ENCODE results near the gene ADAD1. TPM values are rescaled to one million over a fixed set of nuclear protein-coding genes. Genes with fewer than 3 reads are reported as not detected.

ADAD1 gene
- polyA plus RNA-seq (2012; ENCODE audit: insufficient read depth, insufficient read length, low read depth) = not detected

DNA sequence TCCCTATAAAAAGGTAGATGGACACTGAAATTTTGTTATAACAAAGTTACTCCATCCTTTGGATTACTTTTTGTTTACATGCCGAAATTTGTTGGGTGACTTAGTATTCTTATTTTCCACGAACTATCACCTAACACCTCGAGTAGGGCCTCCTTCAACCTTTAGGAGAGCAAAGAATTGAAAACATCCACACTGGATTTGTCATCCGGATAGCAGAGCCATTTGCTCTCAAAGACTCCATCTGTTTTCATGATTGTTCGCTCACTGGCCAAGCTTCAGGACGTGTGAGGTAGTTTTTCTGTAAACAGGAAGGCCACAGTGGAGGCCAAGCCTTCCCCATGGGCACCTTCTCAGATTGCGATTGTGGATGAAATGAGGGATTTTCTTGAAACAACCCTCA is at the start of gene ADAD1:
ADAD1 (plus strand) TSS at position 301 of the 400 bp plus-strand sequence. CDS start 1,059 bp downstream, outside the sequence.
- no peak for TF ChIP-seq CTCF (IDR thresholded peaks at IDR 0.05; ENCODE audit: low read depth, low read length)
- no peak within 1 kb of the TSS for H3K4me3 ChIP-seq (ENCODE audit: low read depth, low read length)
- H3K9me3 ChIP-seq = no peaks in the 10 kb centered on the region
- no peaks in the 10 kb centered on the region for H3K36me3 ChIP-seq
- no peaks in the 10 kb centered on the region for H3K27me3 ChIP-seq
- no peaks in the 10 kb centered on the region for H3K4me1 ChIP-seq
- DNase-seq = no peak

- TF ChIP-seq CTCF (IDR thresholded peaks at IDR 0.05; ENCODE audit: low read depth, low read length) = no peak
- no peak overlapping the region for H3K4me3 ChIP-seq (ENCODE audit: low read depth, low read length)
- H3K27me3 ChIP-seq = no peaks in the 10 kb centered on the region
- H3K4me1 ChIP-seq = no peaks in the 10 kb centered on the region
- no peaks in the 10 kb centered on the region for H3K36me3 ChIP-seq
- DNase-seq = no peak
- H3K9me3 ChIP-seq = no peaks in the 10 kb centered on the region
Measured at GRCh38 chr4:122329876-122330565, 48.8 kb upstream of the ADAD1 start.

GRCh38 chr4:122331195-122331594 is 47.6 kb upstream of the ADAD1 start:
- no peaks in the 10 kb centered on the region for H3K9me3 ChIP-seq
- H3K36me3 ChIP-seq = no peaks in the 10 kb centered on the region
- H3K27me3 ChIP-seq = no peaks in the 10 kb centered on the region
- TF ChIP-seq CTCF (IDR thresholded peaks at IDR 0.05; ENCODE audit: low read depth, low read length) = no peak
- no peak overlapping the region for H3K4me3 ChIP-seq (ENCODE audit: low read depth, low read length)
- DNase-seq = no peak
- H3K4me1 ChIP-seq = no peaks in the 10 kb centered on the region

GRCh38 chr4:122334828-122335227 is 44.0 kb upstream of the ADAD1 start:
- no peak for TF ChIP-seq CTCF (IDR thresholded peaks at IDR 0.05; ENCODE audit: low read depth, low read length)
- DNase-seq = no peak
- H3K4me3 ChIP-seq (ENCODE audit: low read depth, low read length) = no peak overlapping the region
- H3K9me3 ChIP-seq = no peaks in the 10 kb centered on the region
- H3K4me1 ChIP-seq = no peaks in the 10 kb centered on the region
- no peaks in the 10 kb centered on the region for H3K27me3 ChIP-seq
- H3K36me3 ChIP-seq = no peaks in the 10 kb centered on the region

DNA sequence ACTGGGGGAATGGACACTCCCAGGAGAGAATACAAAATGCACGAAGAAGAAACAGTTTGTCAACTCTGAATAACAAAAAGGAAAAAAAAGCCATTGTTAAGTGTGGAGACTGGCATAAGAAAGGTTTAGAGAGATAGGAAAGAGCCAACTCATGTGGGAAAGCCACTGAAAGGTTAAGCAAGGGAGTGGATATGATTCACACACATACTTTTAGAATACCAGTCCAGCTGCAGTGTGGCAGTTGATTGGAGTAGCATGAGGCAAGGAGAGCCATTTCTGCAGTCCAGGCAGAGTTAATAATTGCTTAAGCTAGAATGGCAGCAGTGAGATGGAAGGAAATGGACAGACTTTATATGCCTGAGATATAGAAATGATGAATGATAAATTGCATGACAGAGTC is 36.9 kb upstream of the ADAD1 start:
- peaks cover 2% of the 10 kb centered on the region for H3K36me3 ChIP-seq
- no peak overlapping the region for H3K4me3 ChIP-seq (ENCODE audit: low read depth, low read length)
- no peaks in the 10 kb centered on the region for H3K4me1 ChIP-seq
- TF ChIP-seq CTCF (IDR thresholded peaks at IDR 0.05; ENCODE audit: low read depth, low read length) = no peak
- DNase-seq = no peak
- H3K9me3 ChIP-seq = no peaks in the 10 kb centered on the region
- H3K27me3 ChIP-seq = no peaks in the 10 kb centered on the region

DNA sequence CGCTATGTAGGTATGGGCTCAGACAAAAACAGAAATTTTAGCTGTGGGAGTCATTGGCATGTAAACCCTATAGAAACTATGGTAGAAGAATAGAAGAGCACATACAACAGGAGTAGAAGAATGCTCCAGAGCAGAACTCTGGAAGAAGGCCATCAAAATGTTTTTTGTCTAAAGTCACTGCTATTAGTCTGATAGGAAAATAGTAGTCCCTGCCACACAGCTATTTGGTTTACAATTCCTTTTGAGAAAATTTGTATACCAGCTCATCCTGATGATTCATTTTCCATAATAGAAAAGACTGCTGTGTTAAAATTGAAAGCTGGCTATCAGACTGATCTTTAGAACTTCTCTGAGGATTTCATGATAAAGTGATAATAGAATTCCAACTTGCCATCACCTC is 32.8 kb upstream of the ADAD1 start:
- Histone ChIP-seq H3K4me3 (ENCODE audit: low read depth, low read length) (no peak overlapping the region), H3K4me1 (no peaks in the 10 kb centered on the region), H3K27me3 (no peaks in the 10 kb centered on the region), H3K9me3 (no peaks in the 10 kb centered on the region), H3K36me3 (peaks cover 7% of the 10 kb centered on the region)
- no peak for DNase-seq
- TF ChIP-seq CTCF (IDR thresholded peaks at IDR 0.05; ENCODE audit: low read depth, low read length) = no peak
